DND-41 (cell line): ENCODE results near the gene MAB21L4.

Experiments
- ATAC-seq: fragments of 200-7000 bp; cut with Tn5 transposase; 3 replicates; pipeline ENCODE4 v1.9.1; 2021; ENCODE audit warnings: low read depth; ENCODE audit not compliant: insufficient read depth
- DNase-seq: peaks from one replicate; pipeline ENCODE4 v3.0.0-alpha.2; 2020
- H2AFZ ChIP-seq: 2 replicates; pipeline ENCODE4 v1.6.0; 2012; ENCODE audit warnings: low read depth, low read length
- H3K27ac ChIP-seq: 2 replicates; pipeline ENCODE4 v1.5.1; 2012; ENCODE audit warnings: low read length, inconsistent platforms
- H3K27me3 ChIP-seq: fragments of 200-600 bp; sonication (generic); 2 replicates; pipeline ENCODE4 v1.6.0; 2012; ENCODE audit warnings: low read length, mild to moderate bottlenecking, inconsistent platforms; ENCODE audit not compliant: insufficient read depth, poor library complexity
- H3K36me3 ChIP-seq: 2 replicates; pipeline ENCODE4 v1.5.1; 2012; ENCODE audit warnings: low read length, inconsistent platforms; ENCODE audit not compliant: insufficient read depth
- H3K4me1 ChIP-seq: 2 replicates; pipeline ENCODE4 v1.5.1; 2012; ENCODE audit warnings: mild to moderate bottlenecking, low read length; ENCODE audit not compliant: insufficient read depth
- H3K4me2 ChIP-seq: 2 replicates; pipeline ENCODE4 v1.6.0; 2012; ENCODE audit warnings: mild to moderate bottlenecking, moderate library complexity, low read length, inconsistent platforms; ENCODE audit not compliant: insufficient read depth
- H3K4me3 ChIP-seq, 2 experiments: fragments of 200-600 bp in 1 of 2; shearing (Covaris generic) in 1 of 2; 2 replicates each; pipeline ENCODE4 v1.5.1; 2012 to 2016; ENCODE audit warnings: inconsistent platforms in 2 of 2, low read length in 2 of 2, mild to moderate bottlenecking in 2 of 2, low read depth in 1 of 2, moderate library complexity in 1 of 2
- H3K79me2 ChIP-seq: 2 replicates; pipeline ENCODE4 v1.6.0; 2012; ENCODE audit warnings: low read length, inconsistent platforms; ENCODE audit not compliant: insufficient read depth
- H3K9ac ChIP-seq: 2 replicates; pipeline ENCODE4 v1.6.0; 2012; ENCODE audit warnings: low read depth, mild to moderate bottlenecking, inconsistent platforms, low read length, moderate library complexity
- H3K9me3 ChIP-seq: 2 replicates; pipeline ENCODE4 v1.5.1; 2012; ENCODE audit warnings: low read length, moderate library complexity, mild to moderate bottlenecking, inconsistent platforms; ENCODE audit not compliant: insufficient read depth, severe bottlenecking
- H4K20me1 ChIP-seq: 2 replicates; pipeline ENCODE4 v1.6.0; 2012; ENCODE audit warnings: low read length; ENCODE audit not compliant: insufficient read depth
- EZH2 ChIP-seq: IDR thresholded peaks from 3 replicates; pipeline ENCODE4 v1.6.1; 2012; ENCODE audit warnings: borderline replicate concordance, low read depth, mild to moderate bottlenecking, moderate library complexity, low read length, inconsistent platforms; ENCODE audit not compliant: severe bottlenecking
- TF ChIP-seq, protein P1 (sequence below): IDR thresholded peaks from 2 replicates; pipeline ENCODE4 v1.5.1; 2012; ENCODE audit warnings: borderline replicate concordance, low read length, moderate library complexity, mild to moderate bottlenecking; ENCODE audit not compliant: poor library complexity, severe bottlenecking; ENCODE audit errors: extremely low read depth

The MAB21L4 gene

DNA sequence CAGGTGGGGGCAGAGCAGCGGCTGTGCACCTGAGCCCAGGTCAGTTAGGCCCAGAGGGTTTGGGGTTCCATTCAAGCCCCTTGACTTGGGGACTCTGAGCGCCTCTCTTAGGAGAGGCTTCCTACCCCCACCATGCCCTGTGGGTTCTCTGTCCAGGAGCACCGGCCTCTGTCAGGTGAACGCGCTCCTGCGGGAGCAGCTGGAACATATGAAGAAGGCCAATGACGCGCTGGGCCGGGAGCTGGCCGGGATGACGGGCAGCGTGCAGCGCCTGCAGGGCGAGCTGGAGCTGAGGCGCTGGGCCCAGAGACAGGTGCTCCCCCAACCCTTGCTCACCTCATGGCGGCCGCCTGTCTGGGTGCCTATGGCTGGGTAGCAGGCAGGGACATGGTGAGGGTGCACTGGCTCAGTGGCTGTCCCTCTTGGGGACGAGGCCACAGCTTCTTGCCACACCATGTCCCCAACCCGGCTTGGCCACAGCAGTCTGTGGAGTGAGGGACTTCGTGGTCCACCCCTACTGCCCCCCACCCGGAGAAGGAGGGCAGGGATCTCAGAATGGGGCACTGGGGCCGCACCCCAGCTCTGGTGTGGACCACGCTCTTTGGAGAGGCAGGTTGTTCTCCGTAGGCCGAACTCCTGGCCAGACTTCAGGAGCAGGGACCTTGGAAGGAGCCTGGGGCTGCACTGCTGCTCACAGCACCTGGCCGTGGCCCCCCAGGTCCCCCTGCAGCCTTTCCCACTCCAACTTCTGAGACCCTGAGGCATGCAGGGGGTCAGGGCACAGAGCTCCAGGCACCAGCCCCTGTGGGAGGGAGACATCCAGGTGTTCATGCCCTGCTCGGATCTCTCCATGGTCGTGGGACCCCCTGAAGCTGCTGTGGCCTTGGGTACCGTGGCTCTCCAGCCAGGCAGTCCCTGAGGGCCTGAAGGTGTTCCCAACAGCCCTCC is 29.9 kb upstream of the MAB21L4 start:
- Histone ChIP-seq H3K9me3 (no peaks in the 10 kb centered on the region), H3K4me3 (no peak overlapping the region), H3K36me3 (no peaks in the 10 kb centered on the region), H3K9ac (no peak overlapping the region), H3K4me1 (no peaks in the 10 kb centered on the region), H4K20me1 (peaks cover 16% of the 10 kb centered on the region; the same call in 1 of the 2 replicates), H3K27me3 (no peaks in the 10 kb centered on the region), H3K4me2 (no peak overlapping the region), H3K27ac (no peak overlapping the region), H3K79me2 (no peaks in the 10 kb centered on the region), H2AFZ (no peak overlapping the region)
- DNase-seq, result no peak
- ATAC-seq, result no peak; the same call in 2 of the 3 replicates
- TF ChIP-seq EZH2, result no peak
- TF ChIP-seq, protein P1, sequence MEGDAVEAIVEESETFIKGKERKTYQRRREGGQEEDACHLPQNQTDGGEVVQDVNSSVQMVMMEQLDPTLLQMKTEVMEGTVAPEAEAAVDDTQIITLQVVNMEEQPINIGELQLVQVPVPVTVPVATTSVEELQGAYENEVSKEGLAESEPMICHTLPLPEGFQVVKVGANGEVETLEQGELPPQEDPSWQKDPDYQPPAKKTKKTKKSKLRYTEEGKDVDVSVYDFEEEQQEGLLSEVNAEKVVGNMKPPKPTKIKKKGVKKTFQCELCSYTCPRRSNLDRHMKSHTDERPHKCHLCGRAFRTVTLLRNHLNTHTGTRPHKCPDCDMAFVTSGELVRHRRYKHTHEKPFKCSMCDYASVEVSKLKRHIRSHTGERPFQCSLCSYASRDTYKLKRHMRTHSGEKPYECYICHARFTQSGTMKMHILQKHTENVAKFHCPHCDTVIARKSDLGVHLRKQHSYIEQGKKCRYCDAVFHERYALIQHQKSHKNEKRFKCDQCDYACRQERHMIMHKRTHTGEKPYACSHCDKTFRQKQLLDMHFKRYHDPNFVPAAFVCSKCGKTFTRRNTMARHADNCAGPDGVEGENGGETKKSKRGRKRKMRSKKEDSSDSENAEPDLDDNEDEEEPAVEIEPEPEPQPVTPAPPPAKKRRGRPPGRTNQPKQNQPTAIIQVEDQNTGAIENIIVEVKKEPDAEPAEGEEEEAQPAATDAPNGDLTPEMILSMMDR, result no peak

DNA sequence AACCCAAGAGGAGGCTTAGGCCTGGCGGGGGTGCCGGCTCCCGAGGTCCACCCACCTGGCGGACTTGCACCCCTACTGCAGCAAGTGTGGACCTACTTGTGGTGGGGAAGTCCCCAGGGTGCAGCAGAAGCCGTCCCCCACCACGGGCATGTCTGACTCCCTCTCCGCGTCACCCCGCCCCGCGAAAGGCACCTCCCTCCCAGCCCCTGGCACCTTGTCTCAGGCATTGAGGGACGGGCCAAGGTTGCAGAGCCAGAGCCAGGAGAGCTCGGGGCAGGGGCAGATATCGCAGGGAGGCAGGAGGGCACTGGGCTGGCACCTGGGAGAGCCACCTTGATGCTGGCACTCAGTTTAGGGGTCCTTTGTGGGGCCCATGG is 29.2 kb upstream of the MAB21L4 start:
- Histone ChIP-seq H3K9ac (no peak overlapping the region), H3K4me3 (no peak overlapping the region), H3K79me2 (no peaks in the 10 kb centered on the region), H3K4me1 (no peaks in the 10 kb centered on the region), H4K20me1 (peaks cover 16% of the 10 kb centered on the region; the same call in 1 of the 2 replicates), H3K9me3 (no peaks in the 10 kb centered on the region), H3K27me3 (no peaks in the 10 kb centered on the region), H3K27ac (no peak overlapping the region), H2AFZ (no peak overlapping the region), H3K36me3 (no peaks in the 10 kb centered on the region), H3K4me2 (no peak overlapping the region)
- ATAC-seq (no peak), DNase-seq (no peak)
- no peak for TF ChIP-seq EZH2
- TF ChIP-seq, protein P1, result no peak

DNA sequence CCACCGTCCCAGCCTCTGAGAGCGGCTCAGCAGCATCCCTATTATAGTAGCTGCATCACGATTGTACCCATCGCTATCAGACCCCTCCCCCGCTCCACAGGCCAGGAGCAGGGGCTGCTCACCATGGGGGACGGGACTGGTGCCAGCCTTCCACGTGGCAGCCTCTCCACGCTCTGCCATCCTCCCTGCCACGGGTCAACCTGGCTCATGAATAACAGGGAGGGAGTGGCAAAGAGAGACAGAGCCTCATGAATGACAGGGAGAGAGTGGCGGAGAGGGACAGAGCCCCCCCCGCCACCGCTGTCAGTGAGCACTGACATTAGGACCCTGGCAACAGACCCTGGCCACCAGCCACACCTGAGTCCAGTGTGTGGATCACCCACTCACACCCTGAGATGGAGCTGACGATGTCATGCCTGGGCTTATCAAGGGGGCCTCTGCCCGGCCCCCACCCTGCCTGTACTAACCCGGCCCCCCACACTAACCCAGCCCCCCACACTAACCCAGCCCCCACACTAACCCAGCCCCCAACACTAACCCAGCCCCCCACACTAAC is 27.1 kb upstream of the MAB21L4 start:
- H3K9me3 ChIP-seq, result no peaks in the 10 kb centered on the region
- ATAC-seq, result no peak

More for the DNA sequence above, 27.1 kb upstream of the MAB21L4 start:
- Histone ChIP-seq H4K20me1 (peaks cover 5% of the 10 kb centered on the region; the same call in 1 of the 2 replicates), H3K4me1 (no peaks in the 10 kb centered on the region), H3K27ac (no peak overlapping the region), H3K9ac (no peak overlapping the region), H3K4me2 (no peak overlapping the region), H3K4me3 (no peak overlapping the region), H3K27me3 (no peaks in the 10 kb centered on the region), H2AFZ (no peak overlapping the region), H3K79me2 (no peaks in the 10 kb centered on the region), H3K36me3 (no peaks in the 10 kb centered on the region)
- DNase-seq, result no peak
- TF ChIP-seq, protein P1, result no peak
